ENCODE measurements around the gene RECQL. TPM values are rescaled to one million over a fixed set of nuclear protein-coding genes. Genes with fewer than 3 reads are reported as not detected.

The RECQL gene
- total and polyA plus RNA-seq, 2 of the 8 experiments (the other 6 are each of a cell fraction or from before 2014, with no cell fraction given) = 8.1 to 40.3 TPM

GRCh38 chr12:21433525-21433924 is 67.9 kb downstream of the RECQL start (continued):
- TF ChIP-seq FOSL1 (IDR thresholded peaks at IDR 0.05; ENCODE audit: insufficient read depth, low read depth, low read length) (no peak), JUN (IDR thresholded peaks at IDR 0.05; ENCODE audit: low read depth, low read length) (no peak), CBX5 (IDR thresholded peaks at IDR 0.05; ENCODE audit: low read depth, low read length) (no peak), KDM5A (IDR thresholded peaks at IDR 0.05; ENCODE audit: low read length) (no peak), RFX5 (IDR thresholded peaks at IDR 0.05; ENCODE audit: borderline replicate concordance, low read depth, low read length) (no peak), EZH2 (IDR thresholded peaks at IDR 0.05; ENCODE audit: low read depth, low read length, severe bottlenecking) (no peak)

Measured in H1 (cell line).